HCT116 (cell line): ENCODE data around the gene SMNDC1. TPM values are rescaled to one million over a fixed set of nuclear protein-coding genes. Genes with fewer than 3 reads are reported as not detected.
A peak's percentile ranks its signal among the peaks of the same experiment; 100 is the strongest.

Source experiments
- ATAC-seq: fragments of 200-7000 bp; cut with Tn5 transposase; 2 replicates; pipeline ENCODE4 v1.9.1; 2020; ENCODE audit warnings: mild to moderate bottlenecking, moderate library complexity
- BruUV-seq: library from RNA; stranded (reverse); fragments of 400-500 nt; replicated peaks from 2 replicates; lab custom pipeline; 2021; lab: Mats Ljungman, UMichigan
- CTCF ChIA-PET: fragments of 300-600 bp; sonication (Branson Sonifier 250); formaldehyde crosslinking; loops from one replicate; lab custom pipeline; 2021; ENCODE audit warnings: antibody characterized with exemption; lab: Charles Lee
- POLR2A ChIA-PET: fragments of 300-600, 350-600 bp; sonication (Branson Sonifier 250); formaldehyde crosslinking; loops from one replicate; lab custom pipeline; 2021; ENCODE audit warnings: antibody characterized with exemption; lab: Charles Lee
- RAD21 ChIA-PET, 2 experiments: fragments of 300-600 bp; sonication (Branson Sonifier 250); formaldehyde crosslinking; loops; one replicate each; lab custom pipeline; 2023; ENCODE audit warnings: low total read pairs in 2 of 2; ENCODE audit not compliant: uncharacterized antibody in 2 of 2, unreplicated experiment in 2 of 2, low non-redundant PET in 1 of 2; lab: Charles Lee
- DNase-seq: peaks from one replicate; pipeline ENCODE4 v3.0.0-alpha.2; 2010; ENCODE audit warnings: low read depth, low spot score
- H2AFZ ChIP-seq: fragments of 200-600 bp; shearing (Covaris generic), sonication (generic); 2 replicates; pipeline ENCODE4 v1.6.1; 2017; ENCODE audit warnings: low read depth, mixed run types, mixed read lengths, antibody characterized with exemption, low read length; ENCODE audit not compliant: poor library complexity, severe bottlenecking
- H3K27ac ChIP-seq: 2 replicates; pipeline ENCODE4 v1.5.1; 2012; ENCODE audit warnings: low read depth, low read length
- H3K27me3 ChIP-seq: fragments of 200-600 bp; sonication (generic); 2 replicates; pipeline ENCODE4 v1.6.1; 2016; ENCODE audit warnings: mixed run types, low read length, mixed read lengths; ENCODE audit not compliant: insufficient read depth
- H3K36me3 ChIP-seq, 2 experiments: fragments of 200-500 bp in 1 of 2; fragments of 200-600 bp in 1 of 2; sonication (Bioruptor generic) in 1 of 2; sonication (generic) in 1 of 2; 2 replicates each; pipeline versions ENCODE4 v1.5.1 to v1.6.1; 2014 to 2016; ENCODE audit warnings: low read length in 2 of 2, inconsistent platforms in 1 of 2, mixed read lengths in 1 of 2, mixed run types in 1 of 2; ENCODE audit not compliant: insufficient read depth in 2 of 2, control insufficient read depth in 1 of 2
- H3K4me1 ChIP-seq, 2 experiments: fragments of 200-600 bp in 1 of 2; sonication (generic) in 1 of 2; 2 replicates each; pipeline versions ENCODE4 v1.5.1 to v1.6.1; 2012 to 2017; ENCODE audit warnings: low read length in 2 of 2, inconsistent platforms in 1 of 2, mild to moderate bottlenecking in 1 of 2, mixed read lengths in 1 of 2, mixed run types in 1 of 2, moderate library complexity in 1 of 2; ENCODE audit not compliant: insufficient read depth in 2 of 2, control insufficient read depth in 1 of 2
- H3K4me2 ChIP-seq: fragments of 200-600 bp; sonication (generic); 2 replicates; pipeline ENCODE4 v1.6.1; 2017; ENCODE audit warnings: mixed run types, low read length, mixed read lengths
- H3K4me3 ChIP-seq, 2 experiments: fragments of 200-600 bp in 1 of 2; sonication (generic) in 1 of 2; replicated peaks in 1 of 2; 2 replicates each; pipeline ENCODE4 v1.5.1; 2011 to 2016; ENCODE audit warnings: low read length in 2 of 2, control low read depth in 1 of 2, low read depth in 1 of 2, mild to moderate bottlenecking in 1 of 2, mixed read lengths in 1 of 2, mixed run types in 1 of 2
- H3K79me2 ChIP-seq: fragments of 200-600 bp; sonication (generic); 2 replicates; pipeline ENCODE4 v1.6.1; 2017; ENCODE audit warnings: mild to moderate bottlenecking, mixed run types, low read length, moderate library complexity, mixed read lengths; ENCODE audit not compliant: insufficient read depth
- H3K9ac ChIP-seq: fragments of 200-600 bp; sonication (generic); 2 replicates; pipeline ENCODE4 v1.6.1; 2016; ENCODE audit warnings: low read length, mixed read lengths
- H3K9me2 ChIP-seq: fragments of 200-600 bp; sonication (generic), shearing (Covaris generic); 2 replicates; pipeline ENCODE4 v1.6.1; 2017; ENCODE audit warnings: mixed run types, mild to moderate bottlenecking, moderate library complexity; ENCODE audit not compliant: insufficient read depth
- H3K9me3 ChIP-seq, 2 experiments: fragments of 200-500 bp in 1 of 2; fragments of 200-600 bp in 1 of 2; sonication (Bioruptor generic) in 1 of 2; sonication (generic) in 1 of 2; 2 replicates each; pipeline ENCODE4 v1.6.1; 2014 to 2017; ENCODE audit warnings: low read length in 2 of 2, mixed read lengths in 2 of 2, inconsistent platforms in 1 of 2, low read depth in 1 of 2, mild to moderate bottlenecking in 1 of 2, mixed run types in 1 of 2, moderate library complexity in 1 of 2; ENCODE audit not compliant: control insufficient read depth in 1 of 2, insufficient read depth in 1 of 2
- H4K20me1 ChIP-seq: fragments of 200-600 bp; sonication (generic), shearing (Covaris generic); 2 replicates; pipeline ENCODE4 v1.6.1; 2017; ENCODE audit warnings: mixed run types, mild to moderate bottlenecking, moderate library complexity; ENCODE audit not compliant: insufficient read depth
- CBX3 ChIP-seq: IDR thresholded peaks from 2 replicates; pipeline ENCODE4 v1.6.1; 2012; ENCODE audit warnings: low read depth
- CTCF ChIP-seq, 3 experiments: fragments of 200-600 bp in 1 of 3; sonication (generic) in 1 of 3; IDR thresholded peaks in 2 of 3; conservative IDR thresholded peaks in 1 of 3; 2 replicates each; pipeline ENCODE4 v1.5.1; 2012 to 2017; ENCODE audit warnings: low read depth in 2 of 3, low read length in 2 of 3, antibody characterized with exemption in 1 of 3, borderline replicate concordance in 1 of 3, control low read depth in 1 of 3, mild to moderate bottlenecking in 1 of 3, mixed read lengths in 1 of 3, mixed run types in 1 of 3, moderate library complexity in 1 of 3; ENCODE audit not compliant: insufficient read depth in 1 of 3
- EZH2phosphoT487 ChIP-seq: fragments of 200-600 bp; IDR thresholded peaks from 2 replicates; pipeline ENCODE4 v1.6.1; 2018; ENCODE audit warnings: antibody characterized with exemption, borderline replicate concordance
- RAD21 ChIP-seq: IDR thresholded peaks from 2 replicates; pipeline ENCODE4 v1.6.1; 2012; ENCODE audit warnings: low read depth, mild to moderate bottlenecking
- SP1 ChIP-seq: IDR thresholded peaks from 2 replicates; pipeline ENCODE4 v1.6.1; 2012; ENCODE audit warnings: low read depth
- TCF7L2 ChIP-seq: IDR thresholded peaks from 2 replicates; pipeline ENCODE4 v1.7.0; 2011; ENCODE audit warnings: borderline replicate concordance, inconsistent platforms; ENCODE audit not compliant: insufficient read depth, insufficient read length; ENCODE audit errors: extremely low read depth
- YY1 ChIP-seq: IDR thresholded peaks from 2 replicates; pipeline ENCODE4 v1.6.1; 2011; ENCODE audit warnings: low read length, low read depth, moderate library complexity, mild to moderate bottlenecking; ENCODE audit not compliant: insufficient replicate concordance; ENCODE audit errors: extremely low read depth
- intact Hi-C: fragments of 100-400 bp; cut with micrococcal nuclease; formaldehyde crosslinking; loops from 2 replicates; pipeline ENCODE4 v1.10.0; 2022
- total RNA-seq: library from RNA; stranded (reverse); gene quantifications from one replicate; pipeline ENCODE4 v1.2.1, GENCODE V29; 2021; ENCODE audit not compliant: unreplicated experiment
- TF ChIP-seq, protein P1 (sequence below): IDR thresholded peaks from 2 replicates; pipeline ENCODE4 v1.6.1; 2012; ENCODE audit warnings: low read depth

The SMNDC1 gene
- total RNA-seq, 1 experiment from 2014 or later: 61.7 TPM

DNA sequence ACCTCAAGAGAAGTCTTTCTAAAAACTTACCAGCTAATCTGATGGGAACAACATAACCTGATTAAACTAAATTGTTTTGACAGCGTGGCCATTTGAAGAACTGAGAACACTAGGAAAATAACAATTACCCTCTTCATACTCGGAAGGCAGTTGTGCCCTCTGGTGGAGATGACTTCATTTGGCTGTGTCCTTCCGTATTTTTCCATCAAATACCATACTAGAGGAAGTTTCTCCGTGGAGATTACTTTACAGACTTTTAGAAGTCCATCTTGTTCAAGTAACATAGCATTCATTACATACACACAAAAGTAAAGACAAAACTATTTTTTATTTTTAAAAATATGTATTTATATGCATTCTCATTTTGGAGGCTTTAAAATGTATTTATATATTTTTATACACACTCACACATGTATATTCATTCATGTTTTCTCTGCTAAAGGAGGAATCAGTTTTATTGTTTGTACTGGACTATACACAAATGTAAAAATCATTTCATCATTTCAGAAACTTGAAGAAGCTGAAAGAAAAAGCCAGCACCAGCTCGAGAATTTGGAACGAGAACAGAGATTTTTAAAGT lies 25.2 kb downstream of the SMNDC1 start:
- Histone ChIP-seq H3K9me2 (no peaks in the 10 kb centered on the region), H3K9ac (no peak overlapping the region), H3K4me3 (no peak overlapping the region), H3K27me3 (no peaks in the 10 kb centered on the region), H3K36me3 (peaks cover 0 to 4% of the 10 kb centered on the region in 2 experiments; a peak in 1 of 4 replicates), H3K4me2 (peak overlapping the region; percentile 27), H4K20me1 (no peaks in the 10 kb centered on the region), H3K4me1 (peaks cover 0 to 3% of the 10 kb centered on the region in 2 experiments; a peak in 1 of 4 replicates), H3K79me2 (no peaks in the 10 kb centered on the region), H3K9me3 (no peaks in the 10 kb centered on the region), H2AFZ (no peak overlapping the region), H3K27ac (no peak overlapping the region)
- intact Hi-C loops: loop anchor here (1.0 to 5.0 kb wide), 4 partner anchors 52 to 395 kb away; no protein-coding TSS in a partner anchor
- ChIA-PET POLR2A (no interaction called here), RAD21 (interaction anchor here in 1 of 2 experiments (2.2 kb wide), 1 partner anchor 141 kb away, joined by 7 read pairs; no protein-coding TSS in a partner anchor), CTCF (interaction anchor here (1.0 to 4.8 kb wide), 5 partner anchors 58 to 395 kb away, joined by 3 to 46 read pairs (median 17); no protein-coding TSS in a partner anchor)
- no TSS peak for BruUV-seq
- TF ChIP-seq SP1 (peak; percentile 60; the same call in 1 of the 2 replicates), CTCF (IDR thresholded peaks at IDR 0.05 in 2 of 3, conservative IDR thresholded peaks at IDR 0.05 in 1 of 3; ENCODE audit: borderline replicate concordance in 1 of 3, insufficient read depth in 1 of 3, low read depth in 2 of 3, low read length in 2 of 3) (peak; percentile 79 to 94 (median 91)), EZH2phosphoT487 (no peak), CBX3 (peak; percentile 59; the same call in 1 of the 2 replicates), RAD21 (peak; percentile 95), YY1 (peak; percentile 23), TCF7L2 (no peak)
- TF ChIP-seq, protein P1, sequence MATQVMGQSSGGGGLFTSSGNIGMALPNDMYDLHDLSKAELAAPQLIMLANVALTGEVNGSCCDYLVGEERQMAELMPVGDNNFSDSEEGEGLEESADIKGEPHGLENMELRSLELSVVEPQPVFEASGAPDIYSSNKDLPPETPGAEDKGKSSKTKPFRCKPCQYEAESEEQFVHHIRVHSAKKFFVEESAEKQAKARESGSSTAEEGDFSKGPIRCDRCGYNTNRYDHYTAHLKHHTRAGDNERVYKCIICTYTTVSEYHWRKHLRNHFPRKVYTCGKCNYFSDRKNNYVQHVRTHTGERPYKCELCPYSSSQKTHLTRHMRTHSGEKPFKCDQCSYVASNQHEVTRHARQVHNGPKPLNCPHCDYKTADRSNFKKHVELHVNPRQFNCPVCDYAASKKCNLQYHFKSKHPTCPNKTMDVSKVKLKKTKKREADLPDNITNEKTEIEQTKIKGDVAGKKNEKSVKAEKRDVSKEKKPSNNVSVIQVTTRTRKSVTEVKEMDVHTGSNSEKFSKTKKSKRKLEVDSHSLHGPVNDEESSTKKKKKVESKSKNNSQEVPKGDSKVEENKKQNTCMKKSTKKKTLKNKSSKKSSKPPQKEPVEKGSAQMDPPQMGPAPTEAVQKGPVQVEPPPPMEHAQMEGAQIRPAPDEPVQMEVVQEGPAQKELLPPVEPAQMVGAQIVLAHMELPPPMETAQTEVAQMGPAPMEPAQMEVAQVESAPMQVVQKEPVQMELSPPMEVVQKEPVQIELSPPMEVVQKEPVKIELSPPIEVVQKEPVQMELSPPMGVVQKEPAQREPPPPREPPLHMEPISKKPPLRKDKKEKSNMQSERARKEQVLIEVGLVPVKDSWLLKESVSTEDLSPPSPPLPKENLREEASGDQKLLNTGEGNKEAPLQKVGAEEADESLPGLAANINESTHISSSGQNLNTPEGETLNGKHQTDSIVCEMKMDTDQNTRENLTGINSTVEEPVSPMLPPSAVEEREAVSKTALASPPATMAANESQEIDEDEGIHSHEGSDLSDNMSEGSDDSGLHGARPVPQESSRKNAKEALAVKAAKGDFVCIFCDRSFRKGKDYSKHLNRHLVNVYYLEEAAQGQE: no peak
- peak; percentile 86 for ATAC-seq
- peak; percentile 54 for DNase-seq
